GM23338 (cell line): ENCODE results near the gene GOLM1. TPM values are rescaled to one million over a fixed set of nuclear protein-coding genes. Genes with fewer than 3 reads are reported as not detected.

Experiments used
- ATAC-seq: fragments of 200-7000 bp; cut with Tn5 transposase; 3 replicates; pipeline ENCODE4 v1.9.1; 2020
- DNase-seq: peaks from one replicate; pipeline ENCODE4 v3.0.0-alpha.2; 2015; ENCODE audit warnings: low spot score
- H2AFZ ChIP-seq: fragments of 200-600 bp; sonication (generic); 2 replicates; pipeline ENCODE4 v1.8.0; 2016; ENCODE audit warnings: antibody characterized with exemption, mild to moderate bottlenecking, moderate library complexity
- H3F3A ChIP-seq: fragments of 200-600 bp; sonication (generic); replicated peaks from 2 replicates; pipeline ENCODE4 v1.8.0; 2017; ENCODE audit warnings: antibody characterized with exemption, mixed run types, low read depth
- H3K27ac ChIP-seq: fragments of 200-600 bp; sonication (generic); 2 replicates; pipeline ENCODE4 v1.6.1; 2016; ENCODE audit warnings: low read depth
- H3K27me3 ChIP-seq: fragments of 200-600 bp; sonication (generic); 2 replicates; pipeline ENCODE4 v1.8.0; 2016; ENCODE audit warnings: mild to moderate bottlenecking, mixed run types, moderate library complexity; ENCODE audit not compliant: insufficient read depth
- H3K36me3 ChIP-seq: fragments of 200-600 bp; sonication (generic); 2 replicates; pipeline ENCODE4 v1.8.0; 2016; ENCODE audit warnings: mild to moderate bottlenecking; ENCODE audit not compliant: insufficient read depth
- H3K4me1 ChIP-seq: fragments of 200-600 bp; sonication (generic); 2 replicates; pipeline ENCODE4 v1.8.0; 2016; ENCODE audit warnings: mild to moderate bottlenecking, moderate library complexity; ENCODE audit not compliant: insufficient read depth
- H3K4me2 ChIP-seq: fragments of 200-600 bp; sonication (generic); 2 replicates; pipeline ENCODE4 v1.7.1; 2017; ENCODE audit warnings: mixed run types
- H3K4me3 ChIP-seq: fragments of 200-600 bp; sonication (generic); 2 replicates; pipeline ENCODE4 v1.6.1; 2016; ENCODE audit warnings: mixed run types
- H3K79me2 ChIP-seq: fragments of 200-600 bp; sonication (generic); replicated peaks from 2 replicates; pipeline ENCODE4 v1.8.0; 2017; ENCODE audit warnings: mild to moderate bottlenecking; ENCODE audit not compliant: insufficient read depth
- H3K9me2 ChIP-seq: fragments of 200-600 bp; sonication (generic); 2 replicates; pipeline ENCODE4 v1.8.0; 2017; ENCODE audit not compliant: insufficient read depth
- H4K20me1 ChIP-seq: fragments of 200-600 bp; sonication (generic); replicated peaks from 2 replicates; pipeline ENCODE4 v1.8.0; 2017; ENCODE audit warnings: mild to moderate bottlenecking; ENCODE audit not compliant: insufficient read depth
- H3K27ac Mint-ChIP-seq: 2 replicates; pipeline ENCODE4 v1.8.0; 2020; ENCODE audit warnings: inconsistent platforms, mild to moderate bottlenecking, moderate library complexity, mixed read lengths
- H3K27me3 Mint-ChIP-seq: 3 replicates; pipeline ENCODE4 v1.8.0; 2022; ENCODE audit warnings: low read depth, mild to moderate bottlenecking, moderate library complexity, mixed read lengths, inconsistent platforms; ENCODE audit not compliant: insufficient read depth, poor library complexity
- H3K36me3 Mint-ChIP-seq: 3 replicates; pipeline ENCODE4 v1.8.0; 2021; ENCODE audit warnings: low read depth, mild to moderate bottlenecking, inconsistent platforms, moderate library complexity, mixed read lengths
- H3K4me1 Mint-ChIP-seq: 3 replicates; pipeline ENCODE4 v1.8.0; 2020; ENCODE audit warnings: mild to moderate bottlenecking, inconsistent platforms, mixed read lengths
- H3K4me3 Mint-ChIP-seq: 3 replicates; pipeline ENCODE4 v1.8.0; 2021; ENCODE audit warnings: moderate library complexity, mild to moderate bottlenecking, inconsistent platforms, mixed read lengths
- H3K9me3 Mint-ChIP-seq: 3 replicates; pipeline ENCODE4 v1.8.0; 2020; ENCODE audit warnings: moderate library complexity, mild to moderate bottlenecking, inconsistent platforms, mixed read lengths
- CREB1 ChIP-seq: fragments of 250-450 bp; sonication (Bioruptor Pico); IDR thresholded peaks from 2 replicates; pipeline ENCODE4 v1.5.0; 2020; ENCODE audit warnings: low read depth, mild to moderate bottlenecking, moderate library complexity
- CTCF ChIP-seq, 2 experiments: fragments of 200-600 bp in 1 of 2; sonication (generic) in 1 of 2; conservative IDR thresholded peaks; 2 replicates each; pipeline versions ENCODE4 v1.5.1 to v1.6.1; 2016 to 2017; ENCODE audit warnings: antibody characterized with exemption in 2 of 2, low read depth in 2 of 2, mild to moderate bottlenecking in 2 of 2, moderate library complexity in 1 of 2
- EZH2 ChIP-seq: fragments of 200-600 bp; sonication (generic); IDR thresholded peaks from one replicate; pipeline ENCODE4 v1.8.0; 2017; ENCODE audit warnings: antibody characterized with exemption, mild to moderate bottlenecking, low read depth; ENCODE audit not compliant: unreplicated experiment
- JUNB ChIP-seq: IDR thresholded peaks from one replicate; pipeline ENCODE4 v1.6.1; 2016; ENCODE audit warnings: antibody characterized with exemption; ENCODE audit not compliant: unreplicated experiment
- NANOG ChIP-seq: IDR thresholded peaks from 2 replicates; pipeline ENCODE4 v1.6.1; 2016; ENCODE audit warnings: antibody characterized with exemption, borderline replicate concordance
- POLR2AphosphoS5 ChIP-seq: IDR thresholded peaks from 2 replicates; pipeline ENCODE4 v1.6.1; 2016; ENCODE audit warnings: antibody characterized with exemption, low read depth
- STAT1 ChIP-seq: IDR thresholded peaks from one replicate; pipeline ENCODE4 v1.6.1; 2016; ENCODE audit warnings: antibody characterized with exemption; ENCODE audit not compliant: unreplicated experiment
- ZNF114 ChIP-seq: fragments of 250-450 bp; sonication (Bioruptor Pico); IDR thresholded peaks from 2 replicates; pipeline ENCODE4 v1.5.0; 2020; ENCODE audit warnings: mild to moderate bottlenecking, moderate library complexity
- ZNF462 ChIP-seq: fragments of 250-450 bp; sonication (Bioruptor Pico); IDR thresholded peaks from 2 replicates; pipeline ENCODE4 v1.5.0; 2020; ENCODE audit warnings: mild to moderate bottlenecking, moderate library complexity
- polyA plus RNA-seq: library from polyadenylated mRNA; unstranded; fragments of >200 nt; fragmentation: Nextera tagmentation; extraction: Ambion mirVana; gene quantifications from 2 replicates; pipeline ENCODE4 v1.2.1, GENCODE V29; 2016
- total RNA-seq: library from RNA; depleted of rRNA; stranded (reverse); fragments of >200 nt; shearing (Covaris generic); gene quantifications from 2 replicates; pipeline ENCODE4 v1.2.3, GENCODE V29; 2014
- TF ChIP-seq, protein P1 (sequence below): IDR thresholded peaks from 2 replicates; pipeline ENCODE4 v1.6.1; 2016; ENCODE audit warnings: antibody characterized with exemption
- TF ChIP-seq, protein P2 (sequence below): IDR thresholded peaks from one replicate; pipeline ENCODE4 v1.6.1; 2018; ENCODE audit warnings: antibody characterized with exemption; ENCODE audit not compliant: unreplicated experiment

GOLM1 gene
- total and polyA plus RNA-seq, 2 experiments from 2014 or later: 58.3 to 92.4 TPM

DNA sequence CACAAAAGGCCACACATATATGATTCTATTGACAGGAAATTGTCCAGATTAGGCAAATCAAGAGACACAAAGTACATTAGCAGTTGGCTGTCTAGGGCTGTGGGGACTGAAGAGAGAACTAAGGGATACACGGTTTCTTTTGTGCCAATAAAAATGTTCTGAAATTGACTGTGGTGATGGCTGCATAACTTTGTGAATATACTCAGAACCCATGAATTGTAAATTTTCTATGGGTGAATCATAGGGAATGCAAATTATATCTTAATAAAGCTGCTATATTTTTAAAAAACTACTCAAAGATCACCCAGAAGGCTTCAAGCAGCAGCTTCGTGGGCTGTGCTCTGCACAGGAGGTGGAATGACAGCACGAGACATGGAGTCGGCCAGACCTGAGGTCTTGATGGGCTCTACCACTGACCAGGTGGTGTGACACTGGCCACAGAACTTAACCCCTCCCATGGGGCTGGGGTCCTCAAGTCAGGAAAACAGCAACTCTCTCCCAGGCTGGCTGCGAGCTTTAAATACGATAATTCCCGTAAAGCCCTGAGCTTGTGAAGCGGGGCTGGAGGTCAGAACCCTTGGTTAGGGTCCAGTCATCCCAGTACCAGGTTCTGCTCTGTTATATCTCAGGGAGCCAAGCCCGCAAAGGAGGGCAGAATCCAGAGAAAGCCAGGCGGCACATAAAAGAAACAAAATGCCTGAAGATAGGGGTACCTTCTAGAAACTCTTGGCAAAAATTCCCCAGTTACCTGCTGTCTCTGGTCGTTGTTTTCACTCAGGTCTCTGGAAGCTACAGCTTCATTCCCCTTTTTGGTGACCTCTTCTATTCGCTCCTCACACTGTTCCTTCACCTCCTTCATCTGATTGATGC is 59.1 kb downstream of the GOLM1 start:
- DNase-seq (no peak), ATAC-seq (no peak)
- Histone ChIP-seq H3F3A (no peaks in the 10 kb centered on the region), H3K4me3 (no peak overlapping the region), H3K27me3 (no peaks in the 10 kb centered on the region), H4K20me1 (peaks cover 4% of the 10 kb centered on the region; the same call in 1 of the 2 replicates), H3K4me1 (no peaks in the 10 kb centered on the region), H3K9me2 (no peaks in the 10 kb centered on the region), H3K4me2 (no peak overlapping the region), H2AFZ (no peak overlapping the region), H3K27ac (no peak overlapping the region), H3K36me3 (no peaks in the 10 kb centered on the region; the same call in 1 of the 2 replicates), H3K79me2 (no peaks in the 10 kb centered on the region)
- Mint-ChIP-seq H3K27me3 (peaks cover 10% of the 10 kb centered on the region), H3K9me3 (no peaks in the 10 kb centered on the region), H3K4me3 (no peak overlapping the region), H3K36me3 (peaks cover 32% of the 10 kb centered on the region), H3K4me1 (peaks cover 7% of the 10 kb centered on the region; the same call in 2 of the 3 replicates), H3K27ac (no peak overlapping the region)
- TF ChIP-seq ZNF114 (CRISPR knock-in tag) (no peak), NANOG (no peak), CTCF (conservative IDR thresholded peaks at IDR 0.05; ENCODE audit: low read depth in 2 of 2) (no peak), ZNF462 (CRISPR knock-in tag) (no peak), JUNB (no peak), STAT1 (no peak), CREB1 (no peak), EZH2 (no peak), POLR2AphosphoS5 (no peak)
- TF ChIP-seq, protein P1, sequence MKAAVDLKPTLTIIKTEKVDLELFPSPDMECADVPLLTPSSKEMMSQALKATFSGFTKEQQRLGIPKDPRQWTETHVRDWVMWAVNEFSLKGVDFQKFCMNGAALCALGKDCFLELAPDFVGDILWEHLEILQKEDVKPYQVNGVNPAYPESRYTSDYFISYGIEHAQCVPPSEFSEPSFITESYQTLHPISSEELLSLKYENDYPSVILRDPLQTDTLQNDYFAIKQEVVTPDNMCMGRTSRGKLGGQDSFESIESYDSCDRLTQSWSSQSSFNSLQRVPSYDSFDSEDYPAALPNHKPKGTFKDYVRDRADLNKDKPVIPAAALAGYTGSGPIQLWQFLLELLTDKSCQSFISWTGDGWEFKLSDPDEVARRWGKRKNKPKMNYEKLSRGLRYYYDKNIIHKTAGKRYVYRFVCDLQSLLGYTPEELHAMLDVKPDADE: no peak
- TF ChIP-seq, protein P2, sequence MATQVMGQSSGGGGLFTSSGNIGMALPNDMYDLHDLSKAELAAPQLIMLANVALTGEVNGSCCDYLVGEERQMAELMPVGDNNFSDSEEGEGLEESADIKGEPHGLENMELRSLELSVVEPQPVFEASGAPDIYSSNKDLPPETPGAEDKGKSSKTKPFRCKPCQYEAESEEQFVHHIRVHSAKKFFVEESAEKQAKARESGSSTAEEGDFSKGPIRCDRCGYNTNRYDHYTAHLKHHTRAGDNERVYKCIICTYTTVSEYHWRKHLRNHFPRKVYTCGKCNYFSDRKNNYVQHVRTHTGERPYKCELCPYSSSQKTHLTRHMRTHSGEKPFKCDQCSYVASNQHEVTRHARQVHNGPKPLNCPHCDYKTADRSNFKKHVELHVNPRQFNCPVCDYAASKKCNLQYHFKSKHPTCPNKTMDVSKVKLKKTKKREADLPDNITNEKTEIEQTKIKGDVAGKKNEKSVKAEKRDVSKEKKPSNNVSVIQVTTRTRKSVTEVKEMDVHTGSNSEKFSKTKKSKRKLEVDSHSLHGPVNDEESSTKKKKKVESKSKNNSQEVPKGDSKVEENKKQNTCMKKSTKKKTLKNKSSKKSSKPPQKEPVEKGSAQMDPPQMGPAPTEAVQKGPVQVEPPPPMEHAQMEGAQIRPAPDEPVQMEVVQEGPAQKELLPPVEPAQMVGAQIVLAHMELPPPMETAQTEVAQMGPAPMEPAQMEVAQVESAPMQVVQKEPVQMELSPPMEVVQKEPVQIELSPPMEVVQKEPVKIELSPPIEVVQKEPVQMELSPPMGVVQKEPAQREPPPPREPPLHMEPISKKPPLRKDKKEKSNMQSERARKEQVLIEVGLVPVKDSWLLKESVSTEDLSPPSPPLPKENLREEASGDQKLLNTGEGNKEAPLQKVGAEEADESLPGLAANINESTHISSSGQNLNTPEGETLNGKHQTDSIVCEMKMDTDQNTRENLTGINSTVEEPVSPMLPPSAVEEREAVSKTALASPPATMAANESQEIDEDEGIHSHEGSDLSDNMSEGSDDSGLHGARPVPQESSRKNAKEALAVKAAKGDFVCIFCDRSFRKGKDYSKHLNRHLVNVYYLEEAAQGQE: no peak
